WI38 (cell line): ENCODE results near the gene FAM110A.
"Not testable (repeated sequence)": the region's sequence is repeated elsewhere in the genome, so short reads cannot be mapped to it uniquely, and the experiment has no call there.

Experiments used
- H3K4me3 ChIP-seq: 2 replicates; pipeline ENCODE4 v1.5.1; 2011; ENCODE audit warnings: low read depth, mild to moderate bottlenecking, control low read depth, low read length
- TF ChIP-seq, protein P1 (sequence below): IDR thresholded peaks from 2 replicates; pipeline ENCODE4 v1.5.1; 2012; ENCODE audit warnings: low read depth, mild to moderate bottlenecking, control low read depth, low read length

Gene FAM110A

DNA sequence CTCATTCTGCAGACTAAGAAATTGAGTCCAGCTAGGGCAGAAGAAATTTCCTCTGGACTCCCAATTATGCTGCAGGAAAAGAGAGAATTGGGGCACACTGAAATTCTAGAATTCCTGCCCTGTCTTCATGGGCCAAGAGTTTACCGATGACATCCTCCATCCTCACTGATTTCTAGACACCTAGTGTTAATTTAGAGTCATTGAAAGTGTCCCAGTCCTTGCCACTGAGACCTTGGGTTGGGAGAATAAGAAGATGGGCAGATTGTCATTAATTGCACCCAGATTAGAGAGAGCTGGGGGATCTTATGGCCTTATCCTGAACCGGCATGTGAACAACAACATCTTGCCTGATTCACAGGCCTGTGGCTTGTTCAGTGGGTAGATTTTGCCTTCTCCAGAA lies 53.6 kb downstream of the FAM110A start:
- H3K4me3 ChIP-seq, result no peak overlapping the region
- TF ChIP-seq, protein P1, sequence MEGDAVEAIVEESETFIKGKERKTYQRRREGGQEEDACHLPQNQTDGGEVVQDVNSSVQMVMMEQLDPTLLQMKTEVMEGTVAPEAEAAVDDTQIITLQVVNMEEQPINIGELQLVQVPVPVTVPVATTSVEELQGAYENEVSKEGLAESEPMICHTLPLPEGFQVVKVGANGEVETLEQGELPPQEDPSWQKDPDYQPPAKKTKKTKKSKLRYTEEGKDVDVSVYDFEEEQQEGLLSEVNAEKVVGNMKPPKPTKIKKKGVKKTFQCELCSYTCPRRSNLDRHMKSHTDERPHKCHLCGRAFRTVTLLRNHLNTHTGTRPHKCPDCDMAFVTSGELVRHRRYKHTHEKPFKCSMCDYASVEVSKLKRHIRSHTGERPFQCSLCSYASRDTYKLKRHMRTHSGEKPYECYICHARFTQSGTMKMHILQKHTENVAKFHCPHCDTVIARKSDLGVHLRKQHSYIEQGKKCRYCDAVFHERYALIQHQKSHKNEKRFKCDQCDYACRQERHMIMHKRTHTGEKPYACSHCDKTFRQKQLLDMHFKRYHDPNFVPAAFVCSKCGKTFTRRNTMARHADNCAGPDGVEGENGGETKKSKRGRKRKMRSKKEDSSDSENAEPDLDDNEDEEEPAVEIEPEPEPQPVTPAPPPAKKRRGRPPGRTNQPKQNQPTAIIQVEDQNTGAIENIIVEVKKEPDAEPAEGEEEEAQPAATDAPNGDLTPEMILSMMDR, result no peak

DNA sequence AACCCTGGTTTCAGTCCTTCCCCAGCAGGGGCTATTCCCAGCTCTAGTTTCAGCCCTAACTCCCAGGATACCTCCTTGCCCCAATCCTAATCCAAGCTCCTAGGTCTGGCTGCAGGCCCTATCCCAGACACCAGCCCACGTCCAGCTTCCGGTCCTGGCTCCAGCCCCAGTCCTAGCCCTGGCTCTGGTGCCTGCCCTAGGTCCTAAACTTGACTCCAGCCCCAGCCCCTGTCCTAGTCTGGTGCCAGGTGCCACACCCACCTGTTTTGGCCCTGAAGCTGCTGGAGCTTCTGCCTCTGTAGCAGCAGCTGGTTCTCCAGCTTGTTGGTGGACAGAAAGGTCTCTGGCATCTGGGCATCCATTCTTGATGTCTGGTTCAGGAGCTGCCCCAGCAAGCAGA lies 54.5 kb downstream of the FAM110A start:
- no peak overlapping the region for H3K4me3 ChIP-seq
- TF ChIP-seq, protein P1, result no peak

DNA sequence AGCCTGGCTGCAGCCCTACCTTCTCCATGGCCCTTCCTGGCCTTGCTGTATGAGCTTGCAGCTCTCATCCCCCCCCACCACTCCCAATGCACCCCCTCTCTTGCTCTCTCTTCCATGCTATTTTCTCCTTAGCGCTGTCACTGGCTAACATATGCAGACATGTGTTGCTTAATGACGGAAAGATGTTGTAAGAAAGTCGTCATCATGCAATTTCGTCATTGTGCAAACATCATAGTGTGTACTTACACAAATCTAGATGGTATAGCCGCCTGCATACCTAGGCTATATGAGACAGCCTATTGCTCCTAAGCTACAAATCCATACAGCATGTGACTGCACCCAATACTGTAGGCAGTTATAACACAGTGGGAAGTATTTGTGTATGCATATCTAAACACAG lies 55.6 kb downstream of the FAM110A start:
- TF ChIP-seq, protein P1, result no peak
- H3K4me3 ChIP-seq, result no peak overlapping the region

DNA sequence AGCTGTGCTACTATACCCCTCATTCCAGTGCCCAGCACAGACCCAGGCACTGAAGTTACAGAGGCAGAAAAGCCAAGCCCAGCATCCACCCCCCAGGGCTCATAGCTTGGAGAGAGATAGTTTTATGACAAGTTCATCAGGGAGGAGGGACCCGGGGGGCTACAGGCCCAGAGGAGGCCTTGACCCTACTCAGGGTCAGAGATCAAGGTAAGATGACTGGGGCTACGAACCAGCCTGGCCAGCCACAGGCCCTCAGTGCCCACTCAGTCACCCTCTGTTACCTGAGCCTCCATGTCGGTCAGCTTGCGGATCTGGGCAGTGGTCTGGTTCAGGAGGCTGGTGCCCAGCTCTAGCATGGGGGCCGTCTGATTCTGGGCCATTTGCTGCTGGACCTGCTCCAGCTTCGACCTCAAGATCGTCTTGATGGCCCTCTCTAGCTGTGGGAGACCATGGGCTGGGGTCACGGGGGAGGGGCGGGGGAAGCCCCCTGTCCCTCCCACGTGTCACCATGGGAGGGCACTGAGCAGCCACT lies 56.5 kb downstream of the FAM110A start:
- TF ChIP-seq, protein P1, result no peak
- H3K4me3 ChIP-seq, result no peak overlapping the region

DNA sequence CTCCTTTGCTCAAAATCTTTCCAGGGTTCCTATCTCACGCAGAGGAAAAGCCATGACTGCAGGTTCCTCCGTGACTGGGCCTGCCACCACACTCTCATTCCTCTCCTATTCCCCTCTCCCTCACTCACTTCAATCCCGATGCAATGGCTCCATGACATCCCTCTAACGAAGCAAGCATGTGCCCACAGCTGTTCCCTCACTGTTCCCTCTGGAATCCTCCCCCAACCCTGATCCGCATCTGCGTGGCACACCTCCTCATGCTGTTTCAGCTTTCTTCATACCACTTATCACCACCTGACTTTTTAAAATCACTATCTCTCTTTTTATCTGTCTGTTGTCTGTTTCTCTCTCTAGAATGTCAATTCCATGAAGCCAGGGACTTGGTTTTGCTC lies 57.1 kb downstream of the FAM110A start:
- H3K4me3 ChIP-seq, result no peak overlapping the region
- TF ChIP-seq, protein P1, result no peak

DNA sequence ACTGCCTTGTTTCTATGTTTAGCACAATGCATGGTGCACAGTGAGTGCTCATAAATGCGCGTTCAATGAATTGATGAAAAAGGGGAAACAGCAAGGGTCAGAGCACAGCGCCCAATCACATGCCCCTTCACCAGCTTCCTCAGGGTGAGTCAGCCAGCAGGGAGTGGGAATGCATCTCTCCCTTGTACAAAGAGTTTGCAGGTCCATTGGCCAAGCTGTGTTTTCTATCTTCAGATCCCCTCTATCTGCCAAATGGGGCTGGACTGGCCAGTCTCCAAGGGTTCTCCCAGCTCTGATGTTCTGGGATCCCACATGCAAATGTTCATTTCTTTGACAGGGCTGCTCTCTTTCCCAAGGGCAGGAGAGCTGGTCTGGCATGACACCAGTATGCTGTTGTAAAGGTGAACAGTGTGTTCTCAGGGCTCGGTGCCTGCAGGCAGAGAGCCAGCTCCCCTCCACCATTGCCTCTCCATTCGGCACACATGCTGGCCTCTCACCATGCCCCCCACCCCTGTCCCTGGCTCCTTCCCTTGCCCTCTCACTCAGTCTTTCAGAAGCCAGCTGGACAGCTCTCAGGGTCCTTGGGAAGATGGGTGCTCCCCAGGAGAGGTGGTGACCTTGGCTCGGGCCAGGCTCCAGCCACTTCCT lies 57.7 kb downstream of the FAM110A start:
- TF ChIP-seq, protein P1, result no peak
- no peak overlapping the region for H3K4me3 ChIP-seq

DNA sequence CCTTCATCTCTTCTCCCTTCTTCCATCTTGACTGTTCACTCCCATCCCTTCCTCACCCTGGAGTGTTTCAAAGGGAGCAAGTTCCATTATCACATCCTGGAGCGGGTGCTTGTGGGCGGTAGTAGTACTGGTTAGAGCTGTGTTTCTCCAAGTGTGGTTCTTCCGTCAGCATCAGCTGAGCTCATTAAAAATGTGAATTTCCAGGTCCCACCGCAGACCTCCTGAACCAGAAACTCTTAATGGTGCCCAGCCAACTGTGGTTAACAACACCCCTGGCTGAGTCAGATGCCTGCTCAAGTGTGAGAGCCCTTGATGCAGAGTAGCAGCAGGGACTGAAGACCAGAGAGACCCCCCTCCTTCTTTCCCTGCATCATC lies 58.2 kb downstream of the FAM110A start:
- TF ChIP-seq, protein P1, result no peak
- H3K4me3 ChIP-seq, result no peak overlapping the region

DNA sequence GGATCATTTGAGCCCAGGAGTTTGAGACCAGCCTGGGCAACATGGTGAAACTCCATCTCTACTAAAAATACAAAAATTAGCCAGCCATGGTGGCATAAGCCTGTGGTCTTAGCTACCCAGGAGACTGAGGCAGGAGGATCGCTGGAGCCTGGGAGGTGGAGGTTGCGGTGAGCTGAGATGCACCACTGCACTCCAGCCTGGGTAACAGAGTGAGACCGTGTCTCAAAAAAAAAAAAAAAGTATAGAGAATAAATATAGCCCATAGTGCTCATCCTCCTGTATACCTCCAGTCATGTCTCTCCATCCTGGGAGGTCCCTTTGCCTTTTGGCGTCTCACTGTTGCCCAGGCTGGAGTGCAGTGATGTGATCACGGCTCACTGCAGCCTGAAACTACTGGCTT lies 58.9 kb downstream of the FAM110A start:
- H3K4me3 ChIP-seq, result not testable (repeated sequence)
